ENCODE results near the gene ALX4. TPM values are rescaled to one million over a fixed set of nuclear protein-coding genes. Genes with fewer than 3 reads are reported as not detected.

ALX4 gene
- total and polyA plus RNA-seq, 2 of the 8 experiments (the other 6 are each of a cell fraction or from before 2014, with no cell fraction given): not detected

- no peak for TF ChIP-seq GTF2F1 (IDR thresholded peaks at IDR 0.05; ENCODE audit: borderline replicate concordance, low read depth, low read length)
- TF ChIP-seq EP300 (IDR thresholded peaks at IDR 0.05; ENCODE audit: borderline replicate concordance in 1 of 2, low read depth in 2 of 2, low read length in 2 of 2): no peak
- no peak for TF ChIP-seq SIN3A (conservative IDR thresholded peaks at IDR 0.05 in 1 of 2, IDR thresholded peaks at IDR 0.05 in 1 of 2; ENCODE audit: low read depth in 1 of 2, low read length in 2 of 2)
- no peak for TF ChIP-seq CHD7 (IDR thresholded peaks at IDR 0.05; ENCODE audit: insufficient replicate concordance, low read length)
- no peak for TF ChIP-seq TEAD4 (IDR thresholded peaks at IDR 0.05; ENCODE audit: low read depth, low read length)
- no peak for TF ChIP-seq FOSL1 (IDR thresholded peaks at IDR 0.05; ENCODE audit: insufficient read depth, low read depth, low read length)
- no peak for TF ChIP-seq E2F6 (IDR thresholded peaks at IDR 0.05)
These were observed 68.1 kb downstream of the ALX4 start (continued) for GRCh38 chr11:44241851-44242250.
